H9 (cell line): ENCODE measurements around the gene MYLK. TPM values are rescaled to one million over a fixed set of nuclear protein-coding genes. Genes with fewer than 3 reads are reported as not detected.

Experiments used
- DNase-seq: peaks from one replicate; pipeline ENCODE4 v3.0.0-alpha.2; 2017
- H2AFZ ChIP-seq: one replicate; pipeline ENCODE4 v1.6.1; 2013; ENCODE audit warnings: mild to moderate bottlenecking, low read length, control low read depth, moderate library complexity
- H2AK5ac ChIP-seq: 2 replicates; pipeline ENCODE4 v1.6.1; 2013; ENCODE audit warnings: low read length, control low read depth, mixed read lengths; ENCODE audit not compliant: insufficient read length
- H2BK120ac ChIP-seq: one replicate; pipeline ENCODE4 v1.6.1; 2013; ENCODE audit warnings: low read depth, mild to moderate bottlenecking, low read length, control low read depth, inconsistent platforms; ENCODE audit not compliant: poor library complexity, severe bottlenecking
- H2BK12ac ChIP-seq: 2 replicates; pipeline ENCODE4 v1.6.1; 2013; ENCODE audit warnings: low read length, control low read depth, mixed read lengths, low read depth; ENCODE audit not compliant: insufficient read length
- H2BK15ac ChIP-seq: 2 replicates; pipeline ENCODE4 v1.6.1; 2013; ENCODE audit warnings: low read depth, low read length, control low read depth
- H2BK20ac ChIP-seq: one replicate; pipeline ENCODE4 v1.6.1; 2013; ENCODE audit warnings: low read depth, mild to moderate bottlenecking, low read length, control low read depth, inconsistent platforms; ENCODE audit not compliant: poor library complexity, severe bottlenecking
- H2BK5ac ChIP-seq: 2 replicates; pipeline ENCODE4 v1.6.1; 2013; ENCODE audit warnings: low read length, control low read depth, mixed read lengths; ENCODE audit not compliant: insufficient read length
- H3K14ac ChIP-seq: 2 replicates; pipeline ENCODE4 v1.6.1; 2013; ENCODE audit warnings: low read length, control low read depth; ENCODE audit not compliant: insufficient read depth
- H3K18ac ChIP-seq: 2 replicates; pipeline ENCODE4 v1.6.1; 2013; ENCODE audit warnings: low read depth, mild to moderate bottlenecking, mixed read lengths, low read length, control low read depth; ENCODE audit not compliant: insufficient read length
- H3K23ac ChIP-seq: 2 replicates; pipeline ENCODE4 v1.6.1; 2013; ENCODE audit warnings: low read length, control low read depth, mixed read lengths, low read depth; ENCODE audit not compliant: insufficient read length
- H3K23me2 ChIP-seq: 2 replicates; pipeline ENCODE4 v1.6.1; 2013; ENCODE audit warnings: low read depth, mild to moderate bottlenecking, mixed read lengths, low read length, control low read depth; ENCODE audit not compliant: insufficient read length, poor library complexity, severe bottlenecking
- H3K27ac ChIP-seq: 2 replicates; pipeline ENCODE4 v1.5.1; 2013; ENCODE audit warnings: low read length, control low read depth, mixed read lengths, low read depth; ENCODE audit not compliant: insufficient read length
- H3K27me3 ChIP-seq: 2 replicates; pipeline ENCODE4 v1.6.1; 2013; ENCODE audit warnings: low read length, control low read depth, inconsistent platforms; ENCODE audit not compliant: insufficient read depth
- H3K4ac ChIP-seq: 2 replicates; pipeline ENCODE4 v1.6.1; 2013; ENCODE audit warnings: low read depth, mild to moderate bottlenecking, control low read depth, inconsistent platforms, low read length, moderate library complexity
- H3K4me1 ChIP-seq: 2 replicates; pipeline ENCODE4 v1.6.1; 2013; ENCODE audit warnings: low read length, control low read depth, inconsistent platforms; ENCODE audit not compliant: insufficient read depth
- H3K4me2 ChIP-seq: 2 replicates; pipeline ENCODE4 v1.6.1; 2013; ENCODE audit warnings: low read length, control low read depth, mixed read lengths; ENCODE audit not compliant: insufficient read length, insufficient read depth
- H3K56ac ChIP-seq: 2 replicates; pipeline ENCODE4 v1.6.1; 2013; ENCODE audit warnings: low read depth, mild to moderate bottlenecking, mixed read lengths, low read length, control low read depth; ENCODE audit not compliant: insufficient read length
- H3K79me1 ChIP-seq: 2 replicates; pipeline ENCODE4 v1.6.1; 2013; ENCODE audit warnings: low read depth, mild to moderate bottlenecking, moderate library complexity, low read length, control low read depth, inconsistent platforms; ENCODE audit not compliant: insufficient read depth, poor library complexity, severe bottlenecking
- H3K79me2 ChIP-seq: 2 replicates; pipeline ENCODE4 v1.6.1; 2013; ENCODE audit warnings: low read length, control low read depth, inconsistent platforms; ENCODE audit not compliant: insufficient read depth
- H3K9ac ChIP-seq: 2 replicates; pipeline ENCODE4 v1.6.1; 2013; ENCODE audit warnings: low read length, control low read depth, mixed read lengths; ENCODE audit not compliant: insufficient read length; ENCODE audit errors: extremely low read depth
- H3K9me3 ChIP-seq: one replicate; pipeline ENCODE4 v1.6.1; 2013; ENCODE audit warnings: low read depth, low read length, inconsistent platforms; ENCODE audit not compliant: control insufficient read depth
- H3T11ph ChIP-seq: one replicate; pipeline ENCODE4 v1.6.1; 2013; ENCODE audit warnings: mild to moderate bottlenecking, low read length, control low read depth, inconsistent platforms
- H4K20me1 ChIP-seq: one replicate; pipeline ENCODE4 v1.6.1; 2013; ENCODE audit not compliant: control insufficient read depth, insufficient read length, insufficient read depth
- H4K5ac ChIP-seq: 2 replicates; pipeline ENCODE4 v1.6.1; 2013; ENCODE audit warnings: low read depth, mild to moderate bottlenecking, mixed read lengths, low read length, control low read depth; ENCODE audit not compliant: insufficient read length
- H4K8ac ChIP-seq: replicated peaks from 2 replicates; pipeline ENCODE4 v1.6.1; 2013; ENCODE audit warnings: low read length, control low read depth, mixed read lengths, low read depth; ENCODE audit not compliant: insufficient read length
- H4K91ac ChIP-seq: 2 replicates; pipeline ENCODE4 v1.6.1; 2013; ENCODE audit warnings: low read depth, mild to moderate bottlenecking, moderate library complexity, mixed read lengths, low read length, control low read depth; ENCODE audit not compliant: insufficient read length
- H3K27ac Mint-ChIP-seq, 3 experiments: 2 replicates in 2 of 3; 3 replicates in 1 of 3; pipeline ENCODE4 v1.8.0; 2020 to 2021; ENCODE audit warnings: mixed read lengths in 3 of 3, mild to moderate bottlenecking in 1 of 3, moderate library complexity in 1 of 3
- H3K27me3 Mint-ChIP-seq: 2 replicates; pipeline ENCODE4 v1.8.0; 2021; ENCODE audit warnings: low read depth, mild to moderate bottlenecking, moderate library complexity, mixed read lengths
- H3K36me3 Mint-ChIP-seq, 3 experiments: 2 replicates in 2 of 3; 3 replicates in 1 of 3; pipeline ENCODE4 v1.8.0; 2020 to 2021; ENCODE audit warnings: low read depth in 3 of 3, mixed read lengths in 3 of 3; ENCODE audit not compliant: insufficient read depth in 1 of 3
- H3K4me1 Mint-ChIP-seq, 2 experiments: 2 replicates each; pipeline ENCODE4 v1.8.0; 2020; ENCODE audit warnings: mixed read lengths in 2 of 2
- H3K4me3 Mint-ChIP-seq, 2 experiments: 2 replicates in 1 of 2; 3 replicates in 1 of 2; pipeline ENCODE4 v1.8.0; 2020 to 2021; ENCODE audit warnings: mild to moderate bottlenecking in 2 of 2, mixed read lengths in 2 of 2, moderate library complexity in 1 of 2
- H3K9me3 Mint-ChIP-seq, 2 experiments: 2 replicates in 1 of 2; 3 replicates in 1 of 2; pipeline ENCODE4 v1.8.0; 2020; ENCODE audit warnings: mild to moderate bottlenecking in 2 of 2, mixed read lengths in 2 of 2, moderate library complexity in 1 of 2
- CTCF ChIP-seq: fragments of 200-600 bp; sonication (generic); conservative IDR thresholded peaks from 3 replicates; pipeline ENCODE4 v1.8.0; 2021; ENCODE audit warnings: antibody characterized with exemption, mild to moderate bottlenecking
- WGBS: extraction: QIAGEN DNeasy Blood & Tissue Kit; methylation state at CpG from one replicate; pipeline ENCODE4 v1.1.7; 2013; ENCODE audit warnings: missing lambda C conversion rate, low lambda C conversion rate, mixed read lengths; ENCODE audit not compliant: insufficient read length; ENCODE audit errors: extremely low coverage; 5-methylcytosine and 5-hydroxymethylcytosine counted together
- total RNA-seq: library from RNA; stranded (reverse); gene quantifications from 2 replicates; pipeline ENCODE4 v1.2.1, GENCODE V29; 2021

The MYLK gene
- total RNA-seq, 1 experiment from 2014 or later: 10.1 TPM

- H3K9me3 Mint-ChIP-seq: no peaks in the 10 kb centered on the region; a peak in 1 of 5 replicates
- Histone ChIP-seq H2BK20ac (no peak overlapping the region), H3K23ac (no peak overlapping the region), H2BK5ac (no peak overlapping the region), H4K91ac (no peak overlapping the region), H3K14ac (no peak overlapping the region), H2AFZ (no peak overlapping the region), H3K79me1 (no peaks in the 10 kb centered on the region), H3K4ac (no peak overlapping the region), H3K9ac (no peak overlapping the region), H3K27me3 (no peaks in the 10 kb centered on the region), H3K4me2 (no peak overlapping the region), H2BK15ac (no peak overlapping the region), H3K9me3 (no peaks in the 10 kb centered on the region), H4K20me1 (peaks cover 2% of the 10 kb centered on the region), H3T11ph (no peak overlapping the region), H2AK5ac (no peak overlapping the region), H4K8ac (no peak overlapping the region), H3K79me2 (no peaks in the 10 kb centered on the region), H3K27ac (no peak overlapping the region), H3K23me2 (no peaks in the 10 kb centered on the region), H3K4me1 (peaks cover 4% of the 10 kb centered on the region; the same call in 1 of the 2 replicates), H2BK12ac (no peak overlapping the region), H4K5ac (no peak overlapping the region), H3K56ac (no peak overlapping the region), H2BK120ac (no peak overlapping the region), H3K18ac (no peak overlapping the region)
- H3K27ac Mint-ChIP-seq: peak overlapping the region; percentile 61 to 82 (median 63); a peak in 4 of 7 replicates
- peak overlapping the region in 1 of 2 experiments; percentile 19; a peak in 1 of 5 replicates for H3K4me3 Mint-ChIP-seq
- H3K27me3 Mint-ChIP-seq: no peaks in the 10 kb centered on the region; the same call in 1 of the 2 replicates
- peaks cover 43 to 56% of the 10 kb centered on the region in 2 experiments for H3K4me1 Mint-ChIP-seq
- TF ChIP-seq CTCF: no peak
- no peak for DNase-seq
- peaks cover 0 to 3% (median 0%) of the 10 kb centered on the region in 3 experiments; a peak in 1 of 7 replicates for H3K36me3 Mint-ChIP-seq
- no CpG with 5 or more reads among the region's 6 CpGs for WGBS
Measured at GRCh38 chr3:123632161-123632655, 251.9 kb downstream of the MYLK start.
